T-cell (primary cell): ENCODE results near the gene PLEKHA4. TPM values are rescaled to one million over a fixed set of nuclear protein-coding genes. Genes with fewer than 3 reads are reported as not detected.
"Not testable (repeated sequence)": the region's sequence is repeated elsewhere in the genome, so short reads cannot be mapped to it uniquely, and the experiment has no call there.

Source experiments
- ATAC-seq, 4 experiments: fragments of 200-7000 bp in 3 of 4; fragments of 150-1000 bp in 1 of 4; cut with Tn5 transposase; replicated peaks in 1 of 4; 1 replicate in 3 of 4; 2 replicates in 1 of 4; pipeline ENCODE4 v1.10.0; 2021; ENCODE audit warnings: moderate library complexity in 3 of 4, mild to moderate bottlenecking in 2 of 4, moderate number of reproducible peaks in 1 of 4
- CTCF ChIA-PET, 2 donors: fragments of 300-600 bp; sonication (Branson Sonifier 250); formaldehyde crosslinking; loops; one replicate each; lab custom pipeline; 2022; ENCODE audit warnings: antibody characterized with exemption in 2 of 2; lab: Charles Lee
- POLR2A ChIA-PET, 2 donors: fragments of 300-600 bp; sonication (Branson Sonifier 250); formaldehyde crosslinking; loops; one replicate each; lab custom pipeline; 2022; ENCODE audit warnings: antibody characterized with exemption in 2 of 2; lab: Charles Lee
- DNase-seq, 35 experiments: peaks; one replicate each; pipeline versions ENCODE4 v3.0.0 to v3.0.0-alpha.2; 2013 to 2023
- H3K27ac ChIP-seq: one replicate; pipeline ENCODE4 v1.5.1; 2013; ENCODE audit warnings: low read length
- H3K27me3 ChIP-seq, 2 experiments: replicated peaks in 1 of 2; 1 replicate in 1 of 2; 2 replicates in 1 of 2; pipeline versions ENCODE4 v1.6.1 to v1.7.0; 2013; ENCODE audit warnings: low read length in 1 of 2, mixed read lengths in 1 of 2; ENCODE audit not compliant: control insufficient read depth in 2 of 2, insufficient read depth in 2 of 2; ENCODE audit errors: extremely low read depth in 1 of 2
- H3K36me3 ChIP-seq, 2 donors: 1 replicate in 1 of 2; 2 replicates in 1 of 2; pipeline versions ENCODE4 v1.6.1 to v1.7.0; 2013; ENCODE audit warnings: low read length in 1 of 2; ENCODE audit not compliant: control insufficient read depth in 2 of 2, insufficient read depth in 1 of 2; ENCODE audit errors: extremely low read depth in 1 of 2
- H3K4me1 ChIP-seq, 2 experiments: 1 replicate in 1 of 2; 2 replicates in 1 of 2; pipeline versions ENCODE4 v1.6.1 to v1.7.0; 2013; ENCODE audit warnings: low read length in 2 of 2, mixed read lengths in 1 of 2; ENCODE audit not compliant: insufficient read depth in 2 of 2, control insufficient read depth in 1 of 2; ENCODE audit errors: extremely low read depth in 1 of 2
- H3K4me3 ChIP-seq, 2 donors: 1 replicate in 1 of 2; 2 replicates in 1 of 2; pipeline versions ENCODE4 v1.5.1 to v1.7.0; 2013; ENCODE audit warnings: mild to moderate bottlenecking in 2 of 2, low read length in 1 of 2, moderate library complexity in 1 of 2; ENCODE audit not compliant: control insufficient read depth in 1 of 2; ENCODE audit errors: extremely low read depth in 1 of 2
- H3K9me3 ChIP-seq: 2 replicates; pipeline ENCODE4 v1.7.0; 2013
- H3K27ac Mint-ChIP-seq, 2 donors: one replicate each; pipeline ENCODE4 v1.8.0; 2020 to 2021; ENCODE audit warnings: mild to moderate bottlenecking in 2 of 2, mixed read lengths in 2 of 2
- H3K27me3 Mint-ChIP-seq, 2 donors: one replicate each; pipeline ENCODE4 v1.8.0; 2021 to 2022; ENCODE audit warnings: mixed read lengths in 2 of 2
- H3K36me3 Mint-ChIP-seq: one replicate; pipeline ENCODE4 v1.8.0; 2021; ENCODE audit warnings: mixed read lengths
- H3K4me1 Mint-ChIP-seq, 3 donors: one replicate each; pipeline ENCODE4 v1.8.0; 2020 to 2022; ENCODE audit warnings: mixed read lengths in 3 of 3, mild to moderate bottlenecking in 1 of 3
- H3K4me3 Mint-ChIP-seq, 3 donors: one replicate each; pipeline ENCODE4 v1.8.0; 2020 to 2022; ENCODE audit warnings: mild to moderate bottlenecking in 3 of 3, mixed read lengths in 3 of 3, moderate library complexity in 3 of 3
- H3K9me3 Mint-ChIP-seq, 3 donors: one replicate each; pipeline ENCODE4 v1.8.0; 2020 to 2022; ENCODE audit warnings: mixed read lengths in 3 of 3
- WGBS: methylation state at CpG from one replicate; pipeline ENCODE4 v1.1.5; 2013; ENCODE audit warnings: missing lambda C conversion rate; ENCODE audit not compliant: insufficient coverage; 5-methylcytosine and 5-hydroxymethylcytosine counted together
- total RNA-seq, 35 experiments: library from RNA in 6 of 35; stranded (reverse) in 6 of 35; fragments of 120-200 nt in 1 of 35; gene quantifications; one replicate each; pipeline versions ENCODE4 v1.2.1 to v1.2.4 and lab custom pipeline; 2013 to 2026

Gene PLEKHA4
- total RNA-seq, 5 donors from 2014 or later (not counting 1 experiment from before 2014, with no cell fraction given): 2.7 to 11.8 (median 5.2) TPM

- H3K27ac ChIP-seq, H3K4me3 Mint-ChIP-seq, ATAC-seq, H3K9me3 ChIP-seq, H3K9me3 Mint-ChIP-seq, H3K27me3 Mint-ChIP-seq, H3K4me1 Mint-ChIP-seq, H3K27ac Mint-ChIP-seq, DNase-seq, H3K36me3 Mint-ChIP-seq, POLR2A ChIA-PET, H3K4me1 ChIP-seq, H3K4me3 ChIP-seq, H3K36me3 ChIP-seq: not testable (repeated sequence)
- peaks cover 0 to 25% of the 10 kb centered on the region in 2 experiments for H3K27me3 ChIP-seq
- 89% methylated on average over 8 of the region's 9 CpGs for WGBS
- CTCF ChIA-PET: interaction anchor here in 1 of 2 donors (0.8 to 3.5 kb wide), 8 partner anchors 9 to 206 kb away, joined by 3 to 43 read pairs (median 6); partner anchors contain the start of genes HSD17B14 and RUVBL2
Measured at GRCh38 chr19:48787331-48787730, 81.1 kb downstream of the PLEKHA4 start.

Other genes with a start within 250 kb of the PLEKHA4 start
- gene RPL18, start 249.4 kb downstream of the PLEKHA4 start, total RNA-seq: 1,000 to 10,000 TPM; 2,370 to 2,784 (median 2,662) TPM
- gene SPHK2, start 249.1 kb downstream of the PLEKHA4 start, total RNA-seq: 10 to 100 TPM; 18.0 to 37.0 (median 31.8) TPM
- gene DBP, start 231.2 kb downstream of the PLEKHA4 start, total RNA-seq: 10 to 100 TPM; 24.5 to 57.2 (median 56.0) TPM
- 10 to 100 TPM in 4 of 5 donors, 1 to 10 TPM in 1; 8.0 to 18.5 (median 11.0) TPM for gene CA11, start 222.4 kb downstream of the PLEKHA4 start, total RNA-seq
- 1 to 10 TPM; 2.2 to 4.2 (median 3.5) TPM for gene NTN5, start 195.6 kb downstream of the PLEKHA4 start, total RNA-seq
- gene FUT2, start 172.6 kb downstream of the PLEKHA4 start, total RNA-seq: under 1 TPM in 1 of 5 donors, not detected in 4; 0.16 TPM
- gene MAMSTR, start 148.9 kb downstream of the PLEKHA4 start, total RNA-seq: 1 to 10 TPM in 4 of 5 donors, under 1 TPM in 1; 0.56 to 2.4 (median 1.6) TPM
- under 1 TPM in 3 of 5 donors, not detected in 2; 0.23 to 0.65 (median 0.32) TPM for gene RASIP1, start 128.0 kb downstream of the PLEKHA4 start, total RNA-seq
- not detected for gene IZUMO1, start 121.7 kb downstream of the PLEKHA4 start, total RNA-seq
- gene FUT1, start 116.0 kb downstream of the PLEKHA4 start, total RNA-seq: under 1 TPM; 0.09 to 0.28 (median 0.15) TPM
- gene FGF21, start 113.1 kb downstream of the PLEKHA4 start, total RNA-seq: not detected
- gene BCAT2, start 57.6 kb downstream of the PLEKHA4 start, total RNA-seq: 10 to 100 TPM; 21.5 to 40.6 (median 36.6) TPM
- gene HSD17B14, start 32.1 kb downstream of the PLEKHA4 start, total RNA-seq: 1 to 10 TPM in 2 of 5 donors, under 1 TPM in 2, not detected in 1; 0.58 to 2.1 (median 1.1) TPM
- 100 to 1,000 TPM in 2 of 5 donors, 10 to 100 TPM in 3; 74.4 to 713 (median 93.6) TPM for gene PPP1R15A, start 3.8 kb upstream of the PLEKHA4 start, total RNA-seq
- under 1 TPM in 1 of 5 donors, not detected in 4; 0.26 TPM for gene TULP2, start 30.1 kb upstream of the PLEKHA4 start, total RNA-seq
- 100 to 1,000 TPM; 122 to 177 (median 165) TPM for gene NUCB1, start 31.7 kb upstream of the PLEKHA4 start, total RNA-seq
- 1 to 10 TPM in 4 of 5 donors, under 1 TPM in 1; 0.93 to 1.7 (median 1.2) TPM for gene DHDH, start 65.1 kb upstream of the PLEKHA4 start, total RNA-seq
- gene BAX, start 86.3 kb upstream of the PLEKHA4 start, total RNA-seq: 100 to 1,000 TPM in 3 of 5 donors, 10 to 100 TPM in 2; 76.6 to 201 (median 183) TPM
- gene FTL, start 96.7 kb upstream of the PLEKHA4 start, total RNA-seq: 1,000 to 10,000 TPM in 2 of 5 donors, 100 to 1,000 TPM in 3; 594 to 1,085 (median 906) TPM
- 10 to 100 TPM; 28.1 to 58.9 (median 52.4) TPM for gene GYS1, start 124.7 kb upstream of the PLEKHA4 start, total RNA-seq
- gene RUVBL2, start 125.3 kb upstream of the PLEKHA4 start, total RNA-seq: 10 to 100 TPM; 20.3 to 48.7 (median 41.4) TPM
- gene LHB, start 148.5 kb upstream of the PLEKHA4 start, total RNA-seq: under 1 TPM in 1 of 5 donors, not detected in 4; 0.57 TPM
- gene CGB3, start 155.7 kb upstream of the PLEKHA4 start, total RNA-seq: not detected
- not detected for gene CGB2, start 163.3 kb upstream of the PLEKHA4 start, total RNA-seq
- not detected for gene CGB1, start 168.3 kb upstream of the PLEKHA4 start, total RNA-seq
- gene CGB5, start 175.2 kb upstream of the PLEKHA4 start, total RNA-seq: not detected
- gene CGB8, start 180.5 kb upstream of the PLEKHA4 start, total RNA-seq: not detected
- not detected for gene CGB7, start 189.1 kb upstream of the PLEKHA4 start, total RNA-seq
- gene NTF4, start 196.2 kb upstream of the PLEKHA4 start, total RNA-seq: not detected
- not detected for gene KCNA7, start 204.1 kb upstream of the PLEKHA4 start, total RNA-seq
- gene SNRNP70, start 216.8 kb upstream of the PLEKHA4 start, total RNA-seq: 100 to 1,000 TPM; 406 to 704 (median 645) TPM
- 10 to 100 TPM in 3 of 5 donors, 1 to 10 TPM in 2; 8.1 to 17.8 (median 12.9) TPM for gene LIN7B, start 245.8 kb upstream of the PLEKHA4 start, total RNA-seq